NK-92 (cell line): ENCODE data around the gene SLC11A1.

Experiments
- DNase-seq: peaks from one replicate; lab custom pipeline; 2025; ENCODE audit not compliant: unreplicated experiment; lab: John Stamatoyannopoulos, UW

SLC11A1 gene

GRCh38 chr2:218381916-218382366, at the start of gene SLC11A1:
Gene SLC11A1, plus strand, starts transcription at chr2:218382273. Its CDS starts 96 bp downstream, at chr2:218382369.
- no peak for DNase-seq

DNA sequence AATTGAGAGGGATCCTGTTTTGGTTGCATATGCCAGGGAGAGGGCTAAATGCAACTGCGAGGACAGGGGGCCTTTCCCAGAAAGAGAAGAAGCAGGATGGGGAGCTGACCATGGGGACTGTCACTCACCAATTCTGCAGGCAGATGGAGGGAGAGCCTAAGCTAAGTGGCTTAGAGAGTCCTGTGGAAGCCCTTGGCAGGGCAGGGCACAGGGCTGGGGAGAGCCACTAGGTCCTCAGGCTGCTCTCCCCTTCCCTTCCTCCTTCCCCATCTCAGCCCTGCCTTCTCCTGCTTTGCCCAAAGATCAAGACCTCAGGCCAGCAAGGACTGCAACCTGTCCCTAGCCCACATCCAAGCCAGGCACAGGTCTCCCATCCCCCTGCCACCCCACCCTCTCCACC, 49.8 kb upstream of the SLC11A1 start:
- no peak for DNase-seq

DNA sequence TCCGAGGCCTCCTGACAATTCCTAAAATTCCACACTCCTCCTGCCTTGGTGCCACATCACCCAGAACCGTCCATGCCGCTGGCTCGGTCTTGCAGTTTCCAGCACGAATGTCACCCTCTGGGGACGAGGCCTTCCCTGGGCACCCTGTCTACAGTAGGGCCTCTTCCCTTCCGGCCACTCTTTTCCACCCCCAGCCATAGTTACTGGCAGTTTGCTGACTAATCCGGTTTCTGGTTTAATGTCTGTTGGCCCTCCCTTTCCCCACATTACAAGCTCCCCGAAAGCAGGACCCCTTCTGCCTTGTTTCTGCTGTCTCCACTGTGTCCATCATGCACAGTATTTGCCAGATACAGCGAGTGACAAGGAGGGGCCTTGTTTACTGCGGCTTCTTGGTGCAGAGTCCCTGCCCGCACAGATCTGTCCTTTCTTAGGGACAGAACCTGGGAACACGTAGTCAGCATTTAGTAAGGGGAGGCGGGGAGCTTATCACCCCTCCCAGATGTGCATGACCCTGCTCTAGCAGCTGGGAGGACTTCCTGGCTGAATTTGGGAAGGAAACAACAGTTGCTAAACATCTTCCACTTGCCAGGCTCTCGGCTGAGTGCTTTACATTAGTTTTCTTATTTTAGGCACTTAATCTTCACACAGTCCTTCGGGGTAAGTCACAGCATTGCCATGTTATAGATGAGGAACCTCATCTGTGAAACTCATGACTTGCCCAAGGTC, 49.0 kb upstream of the SLC11A1 start:
- no peak for DNase-seq

DNA sequence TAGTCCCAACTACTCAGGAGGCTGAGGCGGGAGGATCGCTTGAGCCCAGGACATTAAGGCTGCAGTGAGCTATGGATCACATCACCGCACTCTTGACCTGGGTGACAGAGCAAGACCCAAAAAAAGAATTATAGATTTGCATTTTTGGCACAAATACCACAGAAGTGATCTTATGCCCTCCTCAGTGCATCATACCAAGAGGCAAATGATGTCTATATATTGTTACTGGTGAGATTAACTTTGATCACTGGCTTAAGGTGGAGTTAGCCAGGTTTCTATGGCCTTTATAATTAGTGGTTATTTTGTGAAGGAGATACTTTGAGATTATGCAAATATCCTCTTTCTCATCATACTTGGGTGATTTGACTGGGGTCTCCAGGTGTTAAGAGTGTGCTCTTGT, 47.5 kb upstream of the SLC11A1 start:
- no peak for DNase-seq

- DNase-seq: no peak
Measured at GRCh38 chr2:218340656-218341055, 41.4 kb upstream of the SLC11A1 start.

- DNase-seq: no peak
Measured at GRCh38 chr2:218341381-218341780, 40.7 kb upstream of the SLC11A1 start.

GRCh38 chr2:218342837-218343236, 39.2 kb upstream of the SLC11A1 start:
- DNase-seq: no peak

- DNase-seq: no peak
Measured at GRCh38 chr2:218343591-218343990, 38.5 kb upstream of the SLC11A1 start.

DNA sequence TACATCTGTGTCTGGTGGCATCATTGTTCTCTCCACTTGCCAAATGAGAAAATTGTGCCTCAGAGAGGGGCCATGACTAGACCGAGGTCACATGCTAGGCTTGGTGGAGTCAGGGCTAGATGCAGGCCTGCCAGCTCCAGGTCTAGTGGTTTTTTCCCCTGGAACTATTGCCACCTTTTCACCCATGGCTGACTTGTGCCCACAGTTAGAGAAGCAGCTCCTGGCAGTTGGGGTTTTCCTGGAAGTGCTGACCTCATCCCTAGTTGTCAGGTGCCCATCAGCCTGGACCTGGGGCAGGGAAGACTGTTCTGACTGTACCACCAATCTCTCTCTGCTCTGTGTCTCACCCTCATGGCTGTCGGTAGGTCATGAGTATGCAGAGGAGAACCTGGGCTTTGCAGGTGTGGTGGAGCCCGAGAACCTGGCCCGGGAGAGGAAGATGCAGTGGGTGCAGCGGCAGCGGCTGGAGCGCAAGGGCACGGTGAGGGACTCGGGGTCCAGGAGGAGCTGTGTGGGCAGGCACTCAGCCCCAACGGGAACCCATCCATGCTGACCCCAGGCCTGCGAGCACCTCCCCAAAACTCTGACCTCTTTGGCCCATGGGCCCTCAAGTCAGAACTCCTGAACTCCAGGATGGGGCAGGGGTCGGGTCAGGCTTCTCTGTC, 37.9 kb upstream of the SLC11A1 start:
- DNase-seq: no peak

- DNase-seq: no peak
Measured at GRCh38 chr2:218344755-218345417, 37.2 kb upstream of the SLC11A1 start.

DNA sequence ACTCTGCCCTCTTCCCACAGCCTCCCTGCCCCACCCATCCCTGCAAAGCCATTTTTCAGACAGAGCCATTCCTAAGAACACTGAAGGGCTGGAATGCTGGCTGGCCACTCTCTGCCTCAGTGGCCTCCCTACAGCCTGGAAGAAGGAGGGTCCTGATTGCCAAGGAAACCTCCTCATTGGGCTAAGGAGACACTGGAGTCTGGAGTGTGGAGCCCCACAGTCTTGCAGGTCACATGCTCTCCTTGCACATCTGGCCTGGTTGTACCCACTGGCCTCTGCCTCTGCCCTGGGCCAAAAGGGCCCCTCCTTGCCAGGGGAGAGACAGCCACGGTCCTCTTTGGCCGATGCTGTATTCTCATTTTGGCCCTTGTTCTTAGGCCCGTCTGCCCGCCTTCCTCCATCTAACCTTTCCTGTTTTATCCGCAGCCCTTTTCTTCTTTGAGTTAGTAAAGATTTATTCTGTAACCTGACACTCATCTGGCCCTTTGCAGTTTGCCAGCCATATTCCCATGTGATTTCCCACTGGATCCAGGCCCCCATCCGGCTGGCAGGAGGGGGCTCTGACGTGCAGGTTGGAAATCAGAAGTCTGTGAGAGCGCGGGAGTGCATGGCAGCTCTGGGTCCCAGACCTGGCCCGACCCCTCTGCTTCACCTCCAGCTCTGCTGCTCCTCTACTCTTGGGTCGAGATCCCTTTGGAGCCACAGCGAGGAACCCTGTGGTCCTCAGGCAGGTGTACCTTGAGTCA, 36.4 kb upstream of the SLC11A1 start:
- DNase-seq: no peak

- DNase-seq: no peak
Measured at GRCh38 chr2:218347172-218347571, 34.9 kb upstream of the SLC11A1 start.

DNA sequence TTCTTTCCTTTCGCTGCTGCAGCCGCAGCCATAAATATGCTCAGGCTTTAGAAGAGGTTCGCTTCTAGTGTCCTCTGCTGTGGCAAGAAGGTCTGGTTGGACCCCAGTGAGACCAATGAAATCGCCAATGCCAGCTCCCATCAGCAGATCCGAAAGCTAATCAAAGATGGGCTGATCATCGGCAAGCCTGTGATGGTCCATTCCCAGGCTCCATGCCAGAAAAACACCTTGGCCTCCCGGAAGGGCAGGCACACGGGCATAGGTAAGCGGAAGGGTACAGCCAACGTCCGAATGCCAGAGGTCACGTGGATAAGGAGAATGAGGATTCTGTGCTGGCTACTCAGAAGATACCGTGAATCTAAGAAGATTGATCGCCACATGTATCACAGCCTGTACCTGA, 28.0 kb upstream of the SLC11A1 start:
- DNase-seq: no peak

DNA sequence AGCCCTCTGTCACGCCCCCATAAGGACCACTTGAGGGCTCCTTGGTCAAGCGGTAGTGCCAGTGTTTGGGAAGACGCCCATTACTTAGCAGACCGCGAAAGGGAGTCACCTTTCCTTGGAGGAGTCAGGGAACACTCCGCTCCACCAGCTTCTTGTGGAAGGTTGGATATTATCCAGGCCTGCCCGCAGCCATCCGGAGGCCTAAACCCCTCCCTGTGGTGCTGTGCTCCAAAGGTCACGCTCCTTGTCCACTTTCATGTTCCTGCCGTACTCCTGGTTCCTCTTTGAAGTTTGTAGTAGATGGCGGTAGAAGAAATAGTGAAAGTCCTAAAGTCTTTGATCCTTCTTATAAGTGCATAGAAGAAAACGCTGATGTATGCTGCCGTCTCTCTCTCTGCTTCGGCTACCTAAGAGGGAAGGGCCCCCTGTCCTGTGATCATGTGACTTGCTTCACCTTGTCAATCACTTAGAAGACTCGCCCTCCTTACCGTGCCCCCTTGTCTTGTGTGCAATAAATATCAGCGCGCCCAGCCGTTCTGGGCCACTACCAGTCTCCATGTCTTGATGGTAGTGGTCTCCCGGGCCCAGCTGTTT, 27.1 kb upstream of the SLC11A1 start:
- no peak for DNase-seq

GRCh38 chr2:218357236-218358177, 24.6 kb upstream of the SLC11A1 start:
- no peak for DNase-seq

DNA sequence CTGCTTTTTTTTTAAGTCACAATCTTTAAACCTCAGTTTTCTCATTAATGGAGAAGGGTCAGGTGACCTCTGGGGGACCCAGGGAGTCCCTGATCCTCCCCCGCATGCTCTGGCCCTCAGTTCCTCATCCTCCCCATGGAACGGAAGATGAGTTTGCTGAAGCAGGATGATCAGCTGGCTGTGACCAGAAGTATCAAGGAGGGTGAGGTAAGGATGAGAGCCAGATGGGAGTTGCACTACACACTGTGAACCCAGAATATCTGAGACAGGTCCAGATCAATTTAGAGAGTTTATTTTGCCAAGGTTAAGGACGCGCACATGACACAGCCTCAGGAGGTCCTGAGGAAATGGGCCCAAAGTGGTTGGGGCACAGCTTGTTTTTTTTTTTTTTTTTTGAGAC, 21.6 kb upstream of the SLC11A1 start:
- DNase-seq: no peak

GRCh38 chr2:218362606-218363005, 19.5 kb upstream of the SLC11A1 start:
- no peak for DNase-seq

- DNase-seq: no peak
Measured at GRCh38 chr2:218363736-218364135, 18.3 kb upstream of the SLC11A1 start.

DNA sequence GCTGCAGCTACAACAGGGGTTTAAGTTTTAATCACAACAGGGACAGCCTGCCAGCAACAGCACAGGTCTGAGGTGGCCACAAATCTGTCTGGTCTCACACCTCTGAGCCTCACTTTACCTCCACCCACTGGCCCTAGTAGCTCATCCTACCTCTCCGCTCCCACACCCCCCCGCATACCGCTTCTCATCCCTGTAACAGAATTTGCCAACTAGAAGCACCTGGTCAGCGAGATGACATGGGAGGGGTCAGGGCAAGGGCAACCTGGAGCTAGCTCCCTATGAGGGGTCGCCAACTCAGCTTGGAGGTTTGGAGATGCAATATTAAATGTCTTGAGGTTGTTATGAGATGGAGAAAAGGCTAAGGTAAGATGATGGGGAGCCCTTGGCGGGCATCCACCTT, 17.9 kb upstream of the SLC11A1 start:
- no peak for DNase-seq
